HepG2 (cell line): Measurements from ENCODE around the gene ABCA13. TPM values are rescaled to one million over a fixed set of nuclear protein-coding genes. Genes with fewer than 3 reads are reported as not detected.

Source experiments
- AKNA ChIP-seq: sonication (generic); formaldehyde crosslinking; IDR thresholded peaks from 2 replicates; pipeline ENCODE4 v1.4.0; 2020; ENCODE audit warnings: missing genetic modification reagents, borderline replicate concordance
- ARNTL ChIP-seq: sonication (generic); formaldehyde crosslinking; IDR thresholded peaks from 2 replicates; pipeline ENCODE4 v1.4.0; 2020; ENCODE audit warnings: mild to moderate bottlenecking, missing genetic modification reagents
- DBP ChIP-seq: sonication (generic); formaldehyde crosslinking; IDR thresholded peaks from 2 replicates; pipeline ENCODE4 v1.4.0; 2020; ENCODE audit warnings: missing genetic modification reagents; ENCODE audit errors: not compliant biosample characterization
- DRAP1 ChIP-seq: IDR thresholded peaks from 2 replicates; pipeline ENCODE4 v1.6.1; 2016; ENCODE audit warnings: missing genetic modification reagents, missing compliant biosample characterization
- HNRNPUL1 ChIP-seq: fragments of 200-400 bp; formaldehyde crosslinking; IDR thresholded peaks from 2 replicates; pipeline ENCODE4 v1.6.1; 2017; ENCODE audit warnings: low read depth, mild to moderate bottlenecking, low read length, moderate library complexity
- RNF2 ChIP-seq: fragments of 450-650 bp; conservative IDR thresholded peaks from 2 replicates; pipeline ENCODE4 v1.6.1; 2016; ENCODE audit warnings: low read depth
- SSRP1 ChIP-seq: IDR thresholded peaks from 2 replicates; pipeline ENCODE4 v1.6.1; 2016; ENCODE audit warnings: control low read depth
- ZFP62 ChIP-seq: sonication (generic); formaldehyde crosslinking; IDR thresholded peaks from 2 replicates; pipeline ENCODE4 v1.4.0; 2020; ENCODE audit warnings: missing genetic modification reagents
- ZKSCAN8 ChIP-seq: IDR thresholded peaks from 2 replicates; pipeline ENCODE4 v1.6.1; 2016; ENCODE audit warnings: borderline replicate concordance, missing genetic modification reagents, missing compliant biosample characterization
- ZNF101 ChIP-seq: sonication (generic); formaldehyde crosslinking; IDR thresholded peaks from 2 replicates; pipeline ENCODE4 v1.4.0; 2020; ENCODE audit warnings: mild to moderate bottlenecking, low read depth, missing genetic modification reagents, borderline replicate concordance
- ZNF318 ChIP-seq: sonication (generic); formaldehyde crosslinking; IDR thresholded peaks from 2 replicates; pipeline ENCODE4 v1.4.0; 2020; ENCODE audit warnings: mild to moderate bottlenecking, missing genetic modification reagents
- ZNF746 ChIP-seq: sonication (generic); formaldehyde crosslinking; IDR thresholded peaks from 2 replicates; pipeline ENCODE4 v1.8.0; 2022; ENCODE audit warnings: mild to moderate bottlenecking, missing genetic modification reagents
- ZSCAN29 ChIP-seq: sonication (generic); formaldehyde crosslinking; conservative IDR thresholded peaks from 2 replicates; pipeline ENCODE4 v1.4.0; 2020; ENCODE audit warnings: mild to moderate bottlenecking, missing genetic modification reagents
- ZSCAN31 ChIP-seq: sonication (generic); formaldehyde crosslinking; IDR thresholded peaks from 2 replicates; pipeline ENCODE4 v1.5.0; 2020; ENCODE audit warnings: low read depth, mild to moderate bottlenecking, missing genetic modification reagents
- polyA plus RNA-seq, 8 experiments: library from polyadenylated mRNA; depleted of rRNA in 3 of 8; stranded (reverse) in 7 of 8; unstranded in 1 of 8; fragments of >200 nt; fragmentation: Illumina TruSeq in 4 of 8; extraction: Trizol in 4 of 8; gene quantifications; 2 replicates each; pipeline versions ENCODE4 v1.2.1 to v1.2.3, GENCODE V29; 2011 to 2016; ENCODE audit warnings: low read depth in 4 of 8, missing spikeins in 1 of 8, mixed read lengths in 1 of 8; ENCODE audit not compliant: insufficient read depth in 1 of 8
- total RNA-seq, 5 experiments: library from RNA; depleted of rRNA; stranded (reverse); fragments of >200 nt; fragmentation: Illumina TruSeq; extraction: Trizol; gene quantifications; 2 replicates each; pipeline ENCODE4 v1.2.3, GENCODE V29; 2016; ENCODE audit warnings: low read depth in 1 of 5

ABCA13 gene
- total and polyA plus RNA-seq, 2 of the 13 experiments (the other 11 are each of a cell fraction or from before 2014, with no cell fraction given): 0.03 TPM; not detected in 1

- TF ChIP-seq AKNA (no peak), DBP (CRISPR knock-in tag) (no peak), HNRNPUL1 (no peak), ZNF318 (CRISPR knock-in tag) (no peak), ZKSCAN8 (CRISPR knock-in tag) (peak; percentile 59; the same call in 1 of the 2 replicates), ZFP62 (CRISPR knock-in tag) (no peak), ZNF101 (CRISPR knock-in tag) (no peak), ZNF746 (CRISPR knock-in tag) (no peak), ZSCAN29 (0 out of 2 replicates have a peak, but pooled peaks have one; percentile 65), ARNTL (CRISPR knock-in tag) (peak; percentile 59; the same call in 1 of the 2 replicates), RNF2 (no peak), ZSCAN31 (CRISPR knock-in tag) (0 out of 2 replicates have a peak, but pooled peaks have one; percentile 18), DRAP1 (peak; percentile 72), SSRP1 (no peak)
Measured at GRCh38 chr7:48144291-48144768, 26.9 kb upstream of the ABCA13 start (continued).
